Trophoblast cell (in vitro differentiated cells and primary cell): ENCODE measurements around the gene TCF12.

Source experiments
- DNase-seq, 2 donors: peaks; one replicate each; pipeline ENCODE4 v3.0.0-alpha.2; 2016
- H2AFZ ChIP-seq: 2 replicates; pipeline ENCODE4 v1.6.1; 2013; ENCODE audit warnings: low read length, moderate library complexity, mild to moderate bottlenecking; ENCODE audit not compliant: insufficient read depth, poor library complexity
- H2AK5ac ChIP-seq: 2 replicates; pipeline ENCODE4 v1.6.1; 2013; ENCODE audit warnings: mild to moderate bottlenecking, low read length
- H2BK120ac ChIP-seq: 2 replicates; pipeline ENCODE4 v1.6.1; 2013; ENCODE audit warnings: low read length, mild to moderate bottlenecking, moderate library complexity; ENCODE audit not compliant: insufficient read depth, poor library complexity
- H2BK12ac ChIP-seq: 2 replicates; pipeline ENCODE4 v1.6.1; 2013; ENCODE audit warnings: mild to moderate bottlenecking, low read length, moderate library complexity
- H2BK5ac ChIP-seq: 2 replicates; pipeline ENCODE4 v1.6.1; 2013; ENCODE audit warnings: low read length, low read depth, moderate library complexity, mild to moderate bottlenecking; ENCODE audit not compliant: poor library complexity
- H3K14ac ChIP-seq: 2 replicates; pipeline ENCODE4 v1.6.1; 2013; ENCODE audit warnings: mild to moderate bottlenecking, low read length
- H3K18ac ChIP-seq: 2 replicates; pipeline ENCODE4 v1.6.1; 2013; ENCODE audit warnings: mild to moderate bottlenecking, low read length
- H3K23ac ChIP-seq: 2 replicates; pipeline ENCODE4 v1.6.1; 2013; ENCODE audit warnings: low read length
- H3K27ac ChIP-seq: 2 replicates; pipeline ENCODE4 v1.5.1; 2013; ENCODE audit warnings: low read depth, mild to moderate bottlenecking, inconsistent platforms, low read length, moderate library complexity
- H3K27me3 ChIP-seq: 2 replicates; pipeline ENCODE4 v1.6.1; 2013; ENCODE audit warnings: inconsistent platforms, mild to moderate bottlenecking, low read length, moderate library complexity; ENCODE audit not compliant: insufficient read depth
- H3K36me3 ChIP-seq, 2 experiments: 1 replicate in 1 of 2; 2 replicates in 1 of 2; pipeline ENCODE4 v1.6.1; 2013; ENCODE audit warnings: low read length in 2 of 2, mild to moderate bottlenecking in 2 of 2, moderate library complexity in 1 of 2; ENCODE audit not compliant: insufficient read depth in 2 of 2, control insufficient read depth in 1 of 2
- H3K4ac ChIP-seq: 2 replicates; pipeline ENCODE4 v1.6.1; 2013; ENCODE audit warnings: low read depth, mild to moderate bottlenecking, low read length, moderate library complexity
- H3K4me1 ChIP-seq, 2 experiments: 1 replicate in 1 of 2; 2 replicates in 1 of 2; pipeline ENCODE4 v1.6.1; 2013; ENCODE audit warnings: low read length in 2 of 2, mild to moderate bottlenecking in 2 of 2, moderate library complexity in 1 of 2; ENCODE audit not compliant: insufficient read depth in 2 of 2, control insufficient read depth in 1 of 2
- H3K4me2 ChIP-seq: 2 replicates; pipeline ENCODE4 v1.6.1; 2013; ENCODE audit warnings: inconsistent platforms, mild to moderate bottlenecking, low read length, moderate library complexity
- H3K4me3 ChIP-seq: 2 replicates; pipeline ENCODE4 v1.5.1; 2013; ENCODE audit warnings: mild to moderate bottlenecking, low read depth, low read length, inconsistent platforms
- H3K79me1 ChIP-seq: one replicate; pipeline ENCODE4 v1.6.1; 2013; ENCODE audit warnings: low read length
- H3K79me2 ChIP-seq: 2 replicates; pipeline ENCODE4 v1.6.1; 2013; ENCODE audit warnings: low read length, mild to moderate bottlenecking; ENCODE audit not compliant: control insufficient read depth, insufficient read depth, poor library complexity
- H3K9ac ChIP-seq: 2 replicates; pipeline ENCODE4 v1.6.1; 2013; ENCODE audit warnings: mild to moderate bottlenecking, low read length
- H3K9me3 ChIP-seq: 2 replicates; pipeline ENCODE4 v1.6.1; 2013; ENCODE audit warnings: low read depth, mild to moderate bottlenecking, control low read depth, inconsistent platforms, low read length; ENCODE audit not compliant: insufficient read depth
- H4K12ac ChIP-seq: 2 replicates; pipeline ENCODE4 v1.6.1; 2013; ENCODE audit warnings: low read depth, mild to moderate bottlenecking, low read length, moderate library complexity
- H4K8ac ChIP-seq: 2 replicates; pipeline ENCODE4 v1.6.1; 2013; ENCODE audit warnings: low read depth, mild to moderate bottlenecking, low read length, moderate library complexity
- H4K91ac ChIP-seq: one replicate; pipeline ENCODE4 v1.6.1; 2013; ENCODE audit warnings: low read depth, mild to moderate bottlenecking, low read length, moderate library complexity
- WGBS: extraction: QIAGEN DNeasy Blood & Tissue Kit; methylation state at CpG from one replicate; pipeline ENCODE4 v1.1.7; 2013; ENCODE audit warnings: missing lambda C conversion rate; ENCODE audit not compliant: insufficient read length, insufficient coverage; ENCODE audit errors: extremely low coverage; 5-methylcytosine and 5-hydroxymethylcytosine counted together

The TCF12 gene

GRCh38 chr15:57019496-57020160 lies 101.2 kb downstream of the TCF12 start:
- Histone ChIP-seq H3K9ac (no peak overlapping the region), H2BK5ac (no peak overlapping the region), H3K79me2 (peaks cover 4% of the 10 kb centered on the region), H2BK120ac (no peak overlapping the region), H3K4me1 (peaks cover 3 to 9% of the 10 kb centered on the region in 2 experiments), H3K4me3 (no peak overlapping the region), H2AFZ (no peak overlapping the region), H2AK5ac (no peak overlapping the region), H4K12ac (no peak overlapping the region), H3K4ac (no peak overlapping the region), H4K91ac (no peak overlapping the region), H3K18ac (no peak overlapping the region), H3K79me1 (peaks cover 2% of the 10 kb centered on the region), H4K8ac (no peak overlapping the region), H3K23ac (no peak overlapping the region), H3K27ac (no peak overlapping the region), H3K27me3 (no peaks in the 10 kb centered on the region), H3K9me3 (no peaks in the 10 kb centered on the region), H3K4me2 (no peak overlapping the region), H2BK12ac (no peak overlapping the region), H3K14ac (no peak overlapping the region), H3K36me3 (no peaks in the 10 kb centered on the region)
- WGBS = no CpG with 5 or more reads among the region's 5 CpGs
- DNase-seq = peak; percentile 31 to 81

- no CpG with 5 or more reads among the region's 10 CpGs for WGBS
- H4K12ac ChIP-seq = no peak overlapping the region
- peak in 1 of 2 donors; percentile 57 for DNase-seq
Observed at GRCh38 chr15:57025264-57025926, 107.0 kb downstream of the TCF12 start.

GRCh38 chr15:57026016-57026592 lies 107.7 kb downstream of the TCF12 start:
- H3K4me1 ChIP-seq = no peaks in the 10 kb centered on the region
- no peak overlapping the region for H3K23ac ChIP-seq
- no peak overlapping the region for H3K14ac ChIP-seq
- H2AFZ ChIP-seq = no peak overlapping the region
- H3K9ac ChIP-seq = no peak overlapping the region
- H3K9me3 ChIP-seq = no peaks in the 10 kb centered on the region
- H2BK5ac ChIP-seq = no peak overlapping the region
- no peaks in the 10 kb centered on the region for H3K79me1 ChIP-seq
- no peaks in the 10 kb centered on the region for H3K36me3 ChIP-seq
- H3K27me3 ChIP-seq = no peaks in the 10 kb centered on the region
- H3K4ac ChIP-seq = no peak overlapping the region
- peaks cover 2% of the 10 kb centered on the region for H3K79me2 ChIP-seq
- H2BK12ac ChIP-seq = no peak overlapping the region
- no peak overlapping the region for H3K18ac ChIP-seq
- DNase-seq = no peak
- no peak overlapping the region for H3K27ac ChIP-seq
- no CpG with 5 or more reads among the region's 2 CpGs for WGBS
- no peak overlapping the region for H2BK120ac ChIP-seq
- no peak overlapping the region for H4K91ac ChIP-seq
- no peak overlapping the region for H2AK5ac ChIP-seq
- H4K8ac ChIP-seq = no peak overlapping the region
- no peak overlapping the region for H3K4me3 ChIP-seq
- no peak overlapping the region for H4K12ac ChIP-seq
- H3K4me2 ChIP-seq = no peak overlapping the region

More at GRCh38 chr15:57025264-57025926, 107.0 kb downstream of the TCF12 start:
- H3K9ac ChIP-seq = no peak overlapping the region
- H3K23ac ChIP-seq = no peak overlapping the region
- no peak overlapping the region for H4K91ac ChIP-seq
- H2AK5ac ChIP-seq = no peak overlapping the region
- no peak overlapping the region for H3K4me3 ChIP-seq
- peak overlapping the region; percentile 12 for H3K4ac ChIP-seq
- H3K14ac ChIP-seq = no peak overlapping the region
- no peaks in the 10 kb centered on the region for H3K36me3 ChIP-seq
- H3K18ac ChIP-seq = no peak overlapping the region
- H3K9me3 ChIP-seq = no peaks in the 10 kb centered on the region
- H2BK5ac ChIP-seq = no peak overlapping the region
- H3K79me2 ChIP-seq = peaks cover 2% of the 10 kb centered on the region
- no peak overlapping the region for H3K27ac ChIP-seq
- no peaks in the 10 kb centered on the region for H3K79me1 ChIP-seq
- H3K4me1 ChIP-seq = no peaks in the 10 kb centered on the region
- no peak overlapping the region for H2AFZ ChIP-seq
- H3K27me3 ChIP-seq = no peaks in the 10 kb centered on the region
- H4K8ac ChIP-seq = no peak overlapping the region
- no peak overlapping the region for H2BK12ac ChIP-seq
- no peak overlapping the region for H3K4me2 ChIP-seq
- H2BK120ac ChIP-seq = no peak overlapping the region

- H3K14ac ChIP-seq = no peak overlapping the region
- H3K9me3 ChIP-seq = no peaks in the 10 kb centered on the region
- H3K23ac ChIP-seq = no peak overlapping the region
- no peak overlapping the region for H3K18ac ChIP-seq
- H4K91ac ChIP-seq = no peak overlapping the region
- no peaks in the 10 kb centered on the region for H3K27me3 ChIP-seq
- no CpG with 5 or more reads among the region's 5 CpGs for WGBS
- H2BK12ac ChIP-seq = no peak overlapping the region
- H3K79me2 ChIP-seq = peaks cover 2% of the 10 kb centered on the region
- H3K36me3 ChIP-seq = no peaks in the 10 kb centered on the region
- no peaks in the 10 kb centered on the region for H3K79me1 ChIP-seq
- H3K9ac ChIP-seq = no peak overlapping the region
- H3K27ac ChIP-seq = no peak overlapping the region
- no peak overlapping the region for H2AK5ac ChIP-seq
- no peak overlapping the region for H4K8ac ChIP-seq
- H2AFZ ChIP-seq = no peak overlapping the region
- no peak for DNase-seq
- H2BK5ac ChIP-seq = no peak overlapping the region
- no peak overlapping the region for H3K4me2 ChIP-seq
- peaks cover 0 to 4% of the 10 kb centered on the region in 2 experiments for H3K4me1 ChIP-seq
- H3K4ac ChIP-seq = no peak overlapping the region
- H2BK120ac ChIP-seq = no peak overlapping the region
- no peak overlapping the region for H4K12ac ChIP-seq
- no peak overlapping the region for H3K4me3 ChIP-seq
Observed at GRCh38 chr15:57027596-57027995, 109.2 kb downstream of the TCF12 start.
